ENCODE data around the gene ALDH3A2. TPM values are rescaled to one million over a fixed set of nuclear protein-coding genes. Genes with fewer than 3 reads are reported as not detected.

The ALDH3A2 gene
- total RNA-seq, result 10 to 100 TPM; 26.3 to 53.4 (median 32.4) TPM
- polyA plus RNA-seq, result 10 to 100 TPM; 25.2 to 26.2 TPM
- 57.1 reads per million, percentile 74 among the genes with 10 or more reads in this experiment for total RNA-seq

GRCh38 chr17:19648475-19649273, at the start of gene ALDH3A2:
Gene ALDH3A2, plus strand, starts transcription at chr17:19648751. Its CDS starts 221 bp downstream, at chr17:19648972.
- no peaks in the 10 kb centered on the region for H3K27me3 ChIP-seq (ENCODE audit: control insufficient read depth in 2 of 2, insufficient read depth in 2 of 2, low read length in 2 of 2)
- peak within 1 kb of the TSS; percentile 67 for H3K27ac ChIP-seq (ENCODE audit: low read depth, low read length)
- POLR2A ChIA-PET, result interaction anchor here (0.5 to 2.5 kb wide), 22 partner anchors 12 to 791 kb away, joined by 3 to 17 read pairs (median 5); partner anchors contain the start of genes AKAP10, B9D1, MAPK7 and PRPSAP2
- H3K4me1 Mint-ChIP-seq, result peaks cover 31 to 47% (median 39%) of the 10 kb centered on the region in 7 donors
- peaks cover 0 to 8% (median 0%) of the 10 kb centered on the region in 3 experiments for H3K36me3 ChIP-seq (ENCODE audit: control insufficient read depth in 2 of 3, insufficient read depth in 3 of 3, low read length in 3 of 3)
- no peaks in the 10 kb centered on the region for H3K9me3 ChIP-seq (ENCODE audit: control insufficient read depth in 2 of 3, low read length in 3 of 3)
- H3K4me3 ChIP-seq (ENCODE audit: low read length), result peak within 1 kb of the TSS; percentile 90
- H3K36me3 Mint-ChIP-seq, result peaks cover 8 to 17% (median 13%) of the 10 kb centered on the region in 5 donors
- H3K4me1 ChIP-seq (ENCODE audit: control insufficient read depth in 2 of 2, insufficient read depth in 2 of 2, low read length in 2 of 2), result peaks cover 0 to 6% of the 10 kb centered on the region in 2 donors
- H3K27me3 Mint-ChIP-seq, result peaks cover 0 to 13% (median 0%) of the 10 kb centered on the region in 5 donors
- peak; percentile 80 to 97 (median 88) for DNase-seq
- peaks cover 0 to 1% (median 0%) of the 10 kb centered on the region in 11 donors for H3K9me3 Mint-ChIP-seq
- intact Hi-C loops (cut with micrococcal nuclease), result loop anchor here (1.0 to 10.0 kb wide), 12 partner anchors 74 to 794 kb away; partner anchors contain the start of genes AKAP10 (in 2 of the 2), MAPK7 (in 2 of the 2), B9D1 (in 1 of the 2) and PRPSAP2 (in 1 of the 2)
- ATAC-seq, result peak; percentile 98
- CTCF ChIA-PET, result interaction anchor here (0.6 to 2.1 kb wide), 4 partner anchors 97 to 362 kb away, joined by 3 to 9 read pairs (median 5); no protein-coding TSS in a partner anchor
- H3K27ac Mint-ChIP-seq, result peak within 1 kb of the TSS; percentile 93 to 98 (median 94)
- H3K4me3 Mint-ChIP-seq, result peak within 1 kb of the TSS; percentile 91 to 99 (median 96)

DNA sequence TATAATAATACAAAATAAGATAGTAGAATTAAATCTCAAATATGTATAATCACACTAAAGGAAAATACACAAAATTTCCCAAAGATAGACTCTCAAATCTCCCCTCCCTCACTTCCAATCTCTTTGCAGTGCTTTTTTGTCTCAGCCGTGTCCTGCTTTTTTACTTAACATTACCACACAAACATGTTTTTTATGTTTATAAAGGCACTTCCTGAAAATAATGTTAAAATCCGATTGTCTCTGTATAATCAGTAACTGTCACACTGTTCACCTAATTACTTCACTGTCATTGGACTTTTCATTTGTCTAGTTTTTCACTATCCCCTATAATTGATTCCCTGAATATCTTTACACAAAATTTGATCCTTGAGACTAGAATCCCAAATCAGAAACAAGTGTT, 38.2 kb upstream of the ALDH3A2 start:
- H3K4me1 ChIP-seq (ENCODE audit: control insufficient read depth in 2 of 2, insufficient read depth in 2 of 2, low read length in 2 of 2), result no peaks in the 10 kb centered on the region
- intact Hi-C loops (cut with micrococcal nuclease), result no loop called here
- no peaks in the 10 kb centered on the region for H3K36me3 ChIP-seq (ENCODE audit: control insufficient read depth in 2 of 3, insufficient read depth in 3 of 3, low read length in 3 of 3)
- H3K4me3 ChIP-seq (ENCODE audit: low read length), result no peak overlapping the region
- H3K36me3 Mint-ChIP-seq, result no peaks in the 10 kb centered on the region
- no peak overlapping the region for H3K4me3 Mint-ChIP-seq
- no peaks in the 10 kb centered on the region for H3K9me3 Mint-ChIP-seq
- H3K27me3 Mint-ChIP-seq, result peaks cover 0 to 4% (median 0%) of the 10 kb centered on the region in 5 donors
- no peak for DNase-seq
- H3K27ac ChIP-seq (ENCODE audit: low read depth, low read length), result no peak overlapping the region
- POLR2A ChIA-PET, result no interaction called here
- peaks cover 4 to 11% (median 7%) of the 10 kb centered on the region in 7 donors for H3K4me1 Mint-ChIP-seq
- CTCF ChIA-PET, result no interaction called here
- H3K27ac Mint-ChIP-seq, result no peak overlapping the region
- ATAC-seq, result no peak
- H3K9me3 ChIP-seq (ENCODE audit: control insufficient read depth in 2 of 3, low read length in 3 of 3), result no peaks in the 10 kb centered on the region
- H3K27me3 ChIP-seq (ENCODE audit: control insufficient read depth in 2 of 2, insufficient read depth in 2 of 2, low read length in 2 of 2), result no peaks in the 10 kb centered on the region

DNA sequence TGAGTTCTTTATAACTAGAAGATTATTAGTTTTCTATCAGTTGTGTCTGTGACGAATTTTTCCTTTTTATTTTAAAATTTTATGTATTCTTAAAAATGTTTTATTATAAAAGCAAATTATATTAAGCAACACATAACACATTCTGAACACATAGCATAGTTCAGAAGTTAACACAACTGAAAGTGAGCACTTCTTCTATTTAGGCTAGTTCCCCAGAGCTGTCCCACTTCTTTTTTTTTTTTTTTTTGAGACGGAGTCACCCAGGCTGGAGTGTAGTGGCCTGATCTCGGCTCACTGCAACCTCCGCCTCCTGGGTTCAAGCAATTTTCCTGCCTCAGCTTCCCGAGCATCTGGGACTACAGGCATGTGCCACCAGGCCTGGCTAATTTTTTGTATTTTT, 37.7 kb upstream of the ALDH3A2 start:
- CTCF ChIA-PET, result interaction anchor here (1.4 kb wide), 1 partner anchor 12 kb away, joined by 4 read pairs; no protein-coding TSS in a partner anchor
- intact Hi-C loops (cut with micrococcal nuclease), result no loop called here

GRCh38 chr17:19613979-19614378, 34.6 kb upstream of the ALDH3A2 start:
- no peaks in the 10 kb centered on the region for H3K4me1 ChIP-seq (ENCODE audit: control insufficient read depth in 2 of 2, insufficient read depth in 2 of 2, low read length in 2 of 2)
- H3K9me3 ChIP-seq (ENCODE audit: control insufficient read depth in 2 of 3, low read length in 3 of 3), result peaks cover 0 to 12% (median 0%) of the 10 kb centered on the region in 3 experiments
- ATAC-seq, result no peak
- no peaks in the 10 kb centered on the region for H3K27me3 ChIP-seq (ENCODE audit: control insufficient read depth in 2 of 2, insufficient read depth in 2 of 2, low read length in 2 of 2)
- H3K27ac ChIP-seq (ENCODE audit: low read depth, low read length), result no peak overlapping the region
- intact Hi-C loops (cut with micrococcal nuclease), result no loop called here
- Mint-ChIP-seq H3K27me3 (peaks cover 0 to 2% (median 0%) of the 10 kb centered on the region in 5 donors), H3K9me3 (peaks cover 2 to 24% (median 16%) of the 10 kb centered on the region in 11 donors), H3K27ac (peak overlapping the region in 2 of 9 donors; percentile 0 to 5), H3K4me3 (no peak overlapping the region), H3K36me3 (peaks cover 3 to 11% (median 6%) of the 10 kb centered on the region in 5 donors), H3K4me1 (peaks cover 4 to 11% (median 7%) of the 10 kb centered on the region in 7 donors)
- ChIA-PET POLR2A (no interaction called here), CTCF (no interaction called here)
- no peak for DNase-seq
- H3K36me3 ChIP-seq (ENCODE audit: control insufficient read depth in 2 of 3, insufficient read depth in 3 of 3, low read length in 3 of 3), result no peaks in the 10 kb centered on the region
- H3K4me3 ChIP-seq (ENCODE audit: low read length), result no peak overlapping the region

More for the DNA sequence above, 37.7 kb upstream of the ALDH3A2 start:
- DNase-seq (no peak), ATAC-seq (peak; percentile 54)
- Mint-ChIP-seq H3K4me3 (no peak overlapping the region), H3K9me3 (no peaks in the 10 kb centered on the region), H3K4me1 (peaks cover 4 to 11% (median 7%) of the 10 kb centered on the region in 7 donors), H3K27me3 (peaks cover 0 to 4% (median 0%) of the 10 kb centered on the region in 5 donors), H3K27ac (no peak overlapping the region), H3K36me3 (no peaks in the 10 kb centered on the region)
- POLR2A ChIA-PET, result no interaction called here
- no peak overlapping the region for H3K27ac ChIP-seq (ENCODE audit: low read depth, low read length)
- H3K9me3 ChIP-seq (ENCODE audit: control insufficient read depth in 2 of 3, low read length in 3 of 3), result no peaks in the 10 kb centered on the region
- H3K27me3 ChIP-seq (ENCODE audit: control insufficient read depth in 2 of 2, insufficient read depth in 2 of 2, low read length in 2 of 2), result no peaks in the 10 kb centered on the region
- no peak overlapping the region for H3K4me3 ChIP-seq (ENCODE audit: low read length)
- H3K4me1 ChIP-seq (ENCODE audit: control insufficient read depth in 2 of 2, insufficient read depth in 2 of 2, low read length in 2 of 2), result no peaks in the 10 kb centered on the region
- no peaks in the 10 kb centered on the region for H3K36me3 ChIP-seq (ENCODE audit: control insufficient read depth in 2 of 3, insufficient read depth in 3 of 3, low read length in 3 of 3)

- H3K4me3 Mint-ChIP-seq, result no peak overlapping the region
- intact Hi-C loops (cut with micrococcal nuclease), result loop anchor here in 1 of 2 donors (1.0 kb wide), 1 partner anchor 147 kb away; no protein-coding TSS in a partner anchor
- H3K4me1 Mint-ChIP-seq, result peaks cover 4 to 11% (median 7%) of the 10 kb centered on the region in 7 donors
- peaks cover 10 to 34% (median 26%) of the 10 kb centered on the region in 11 donors for H3K9me3 Mint-ChIP-seq
- no peak for DNase-seq
- Histone ChIP-seq H3K9me3 (ENCODE audit: control insufficient read depth in 2 of 3, low read length in 3 of 3) (peaks cover 0 to 21% (median 8%) of the 10 kb centered on the region in 3 experiments), H3K4me3 (ENCODE audit: low read length) (no peak overlapping the region), H3K27me3 (ENCODE audit: control insufficient read depth in 2 of 2, insufficient read depth in 2 of 2, low read length in 2 of 2) (no peaks in the 10 kb centered on the region), H3K27ac (ENCODE audit: low read depth, low read length) (no peak overlapping the region), H3K36me3 (ENCODE audit: control insufficient read depth in 2 of 3, insufficient read depth in 3 of 3, low read length in 3 of 3) (no peaks in the 10 kb centered on the region), H3K4me1 (ENCODE audit: control insufficient read depth in 2 of 2, insufficient read depth in 2 of 2, low read length in 2 of 2) (no peaks in the 10 kb centered on the region)
- ChIA-PET CTCF (interaction anchor here (0.5 to 1.2 kb wide), 3 partner anchors 9 to 148 kb away, joined by 3 to 4 read pairs (median 4); no protein-coding TSS in a partner anchor), POLR2A (no interaction called here)
- ATAC-seq, result no peak
- peaks cover 0 to 5% (median 0%) of the 10 kb centered on the region in 5 donors for H3K27me3 Mint-ChIP-seq
- H3K36me3 Mint-ChIP-seq, result peaks cover 9 to 21% (median 16%) of the 10 kb centered on the region in 5 donors
- no peak overlapping the region for H3K27ac Mint-ChIP-seq
Measured at GRCh38 chr17:19614900-19615299, 33.7 kb upstream of the ALDH3A2 start.

- ChIA-PET POLR2A (no interaction called here), CTCF (no interaction called here)
- Mint-ChIP-seq H3K27ac (no peak overlapping the region), H3K9me3 (peaks cover 10 to 58% (median 34%) of the 10 kb centered on the region in 11 donors), H3K27me3 (peaks cover 0 to 5% (median 0%) of the 10 kb centered on the region in 5 donors), H3K36me3 (peaks cover 9 to 23% (median 20%) of the 10 kb centered on the region in 5 donors), H3K4me1 (peaks cover 4 to 8% (median 7%) of the 10 kb centered on the region in 7 donors), H3K4me3 (no peak overlapping the region)
- DNase-seq, result no peak
- no peaks in the 10 kb centered on the region for H3K27me3 ChIP-seq (ENCODE audit: control insufficient read depth in 2 of 2, insufficient read depth in 2 of 2, low read length in 2 of 2)
- H3K36me3 ChIP-seq (ENCODE audit: control insufficient read depth in 2 of 3, insufficient read depth in 3 of 3, low read length in 3 of 3), result no peaks in the 10 kb centered on the region
- intact Hi-C loops (cut with micrococcal nuclease), result no loop called here
- ATAC-seq, result no peak
- no peak overlapping the region for H3K4me3 ChIP-seq (ENCODE audit: low read length)
- no peaks in the 10 kb centered on the region for H3K4me1 ChIP-seq (ENCODE audit: control insufficient read depth in 2 of 2, insufficient read depth in 2 of 2, low read length in 2 of 2)
- peaks cover 0 to 29% (median 8%) of the 10 kb centered on the region in 3 experiments for H3K9me3 ChIP-seq (ENCODE audit: control insufficient read depth in 2 of 3, low read length in 3 of 3)
- H3K27ac ChIP-seq (ENCODE audit: low read depth, low read length), result no peak overlapping the region
Measured at GRCh38 chr17:19618015-19618414, 30.5 kb upstream of the ALDH3A2 start.
